H1 (cell line): ENCODE results near the gene TSPAN32. TPM values are rescaled to one million over a fixed set of nuclear protein-coding genes. Genes with fewer than 3 reads are reported as not detected.
A peak's percentile ranks its signal among the peaks of the same experiment; 100 is the strongest.

Experiments used
- CTCF ChIA-PET: fragments of 300-600 bp; sonication (Branson Sonifier 250); formaldehyde crosslinking; loops from one replicate; lab custom pipeline; 2021; ENCODE audit not compliant: partially characterized antibody; lab: Charles Lee
- POLR2A ChIA-PET: fragments of 300-600 bp; sonication (Branson Sonifier 250); formaldehyde crosslinking; loops from one replicate; lab custom pipeline; 2021; ENCODE audit warnings: inconsistent platforms; ENCODE audit not compliant: partially characterized antibody; lab: Charles Lee
- DNase-seq, 2 experiments: peaks; one replicate each; pipeline versions ENCODE4 v3.0.0 to v3.0.0-alpha.2; 2010 to 2022; ENCODE audit warnings: low spot score in 2 of 2, low read depth in 1 of 2, mixed read lengths in 1 of 2
- FAIRE-seq: peaks from 2 replicates; lab custom pipeline; 2011; peaks lifted over from hg19 to GRCh38; lab: Jason Lieb, UNC
- H2AFZ ChIP-seq: 2 replicates; pipeline ENCODE4 v1.8.1; 2012; ENCODE audit warnings: low read length, inconsistent platforms
- H2AK5ac ChIP-seq: 2 replicates; pipeline ENCODE4 v1.6.1; 2013; ENCODE audit warnings: low read depth, low read length
- H2BK120ac ChIP-seq: replicated peaks from 2 replicates; pipeline ENCODE3; 2013; ENCODE audit warnings: low read depth, low read length, inconsistent platforms
- H2BK12ac ChIP-seq: 2 replicates; pipeline ENCODE4 v1.6.1; 2013; ENCODE audit warnings: low read depth, low read length
- H2BK15ac ChIP-seq: 2 replicates; pipeline ENCODE4 v1.6.1; 2013; ENCODE audit warnings: low read length
- H2BK20ac ChIP-seq: 2 replicates; pipeline ENCODE4 v1.6.1; 2013; ENCODE audit warnings: low read length
- H2BK5ac ChIP-seq: 2 replicates; pipeline ENCODE4 v1.6.1; 2013; ENCODE audit warnings: low read depth, low read length
- H3K14ac ChIP-seq: 2 replicates; pipeline ENCODE4 v1.6.1; 2013; ENCODE audit warnings: inconsistent platforms; ENCODE audit not compliant: insufficient read length
- H3K18ac ChIP-seq: 2 replicates; pipeline ENCODE4 v1.6.1; 2013; ENCODE audit warnings: low read length; ENCODE audit errors: extremely low read depth
- H3K23ac ChIP-seq: 2 replicates; pipeline ENCODE4 v1.6.1; 2013; ENCODE audit warnings: inconsistent platforms; ENCODE audit not compliant: insufficient read length
- H3K23me2 ChIP-seq: 2 replicates; pipeline ENCODE4 v1.6.1; 2013; ENCODE audit warnings: low read depth, low read length
- H3K27ac ChIP-seq: 2 replicates; pipeline ENCODE4 v1.6.1; 2011; ENCODE audit warnings: low read depth, low read length, inconsistent platforms
- H3K27me3 ChIP-seq, 4 experiments: replicated peaks in 1 of 4; 1 replicate in 1 of 4; 2 replicates in 3 of 4; pipeline versions ENCODE4 v1.6.1 to v1.8.1; 2011 to 2013; ENCODE audit warnings: low read length in 3 of 4, mild to moderate bottlenecking in 3 of 4, inconsistent platforms in 2 of 4, mixed read lengths in 2 of 4, moderate library complexity in 1 of 4; ENCODE audit not compliant: control insufficient read depth in 3 of 4, insufficient read depth in 3 of 4; ENCODE audit errors: extremely low read depth in 1 of 4
- H3K36me3 ChIP-seq, 4 experiments: 2 replicates each; pipeline versions ENCODE4 v1.6.1 to v1.8.1; 2011 to 2013; ENCODE audit warnings: mild to moderate bottlenecking in 4 of 4, low read length in 3 of 4, moderate library complexity in 2 of 4, control low read depth in 1 of 4, inconsistent platforms in 1 of 4; ENCODE audit not compliant: insufficient read depth in 4 of 4, control insufficient read depth in 2 of 4
- H3K4ac ChIP-seq: replicated peaks from 2 replicates; pipeline ENCODE3; 2013; ENCODE audit warnings: low read length, low read depth, mixed read lengths, inconsistent platforms; ENCODE audit not compliant: insufficient read length
- H3K4me1 ChIP-seq, 4 experiments: replicated peaks in 1 of 4; 1 replicate in 1 of 4; 2 replicates in 3 of 4; pipeline versions ENCODE4 v1.6.1 to v1.8.1; 2011 to 2013; ENCODE audit warnings: low read length in 3 of 4, inconsistent platforms in 2 of 4, mixed read lengths in 1 of 4; ENCODE audit not compliant: insufficient read depth in 4 of 4, control insufficient read depth in 3 of 4
- H3K4me2 ChIP-seq, 2 experiments: 2 replicates each; pipeline versions ENCODE4 v1.6.1 to v1.8.1; 2011 to 2013; ENCODE audit warnings: low read depth in 2 of 2, low read length in 2 of 2, control low read depth in 1 of 2, inconsistent platforms in 1 of 2, mild to moderate bottlenecking in 1 of 2; ENCODE audit not compliant: insufficient read depth in 1 of 2
- H3K4me3 ChIP-seq, 4 experiments: fragments of 200-600, 300-600 bp in 1 of 4; sonication (generic), shearing (Covaris generic), sonication (Bioruptor Twin) in 1 of 4; 2 replicates each; pipeline versions ENCODE4 v1.5.1 to v1.8.1; 2011 to 2016; ENCODE audit warnings: low read length in 4 of 4, low read depth in 3 of 4, control low read depth in 2 of 4, inconsistent platforms in 2 of 4, mild to moderate bottlenecking in 2 of 4, mixed read lengths in 1 of 4, moderate library complexity in 1 of 4; ENCODE audit not compliant: insufficient read depth in 2 of 4; ENCODE audit errors: extremely low read depth in 1 of 4
- H3K56ac ChIP-seq: replicated peaks from 2 replicates; pipeline ENCODE3; 2013; ENCODE audit warnings: low read depth, mild to moderate bottlenecking, mixed read lengths, low read length, inconsistent platforms; ENCODE audit not compliant: insufficient read length
- H3K79me1 ChIP-seq: 2 replicates; pipeline ENCODE4 v1.6.1; 2013; ENCODE audit warnings: low read depth, low read length, control low read depth
- H3K79me2 ChIP-seq, 2 experiments: 2 replicates each; pipeline versions ENCODE4 v1.6.1 to v1.8.1; 2012 to 2013; ENCODE audit warnings: low read length in 2 of 2, mild to moderate bottlenecking in 2 of 2, inconsistent platforms in 1 of 2; ENCODE audit not compliant: insufficient read depth in 2 of 2, control insufficient read depth in 1 of 2
- H3K9ac ChIP-seq, 4 experiments: replicated peaks in 1 of 4; 1 replicate in 1 of 4; 2 replicates in 3 of 4; pipeline versions ENCODE4 v1.6.1 to v1.8.1; 2011 to 2013; ENCODE audit warnings: low read depth in 3 of 4, low read length in 3 of 4, control low read depth in 2 of 4, mild to moderate bottlenecking in 2 of 4, moderate library complexity in 2 of 4, inconsistent platforms in 1 of 4; ENCODE audit errors: extremely low read depth in 1 of 4
- H3K9me3 ChIP-seq, 2 experiments: 2 replicates each; pipeline versions ENCODE4 v1.6.1 to v1.8.1; 2012 to 2013; ENCODE audit warnings: mild to moderate bottlenecking in 2 of 2, moderate library complexity in 2 of 2, control low read depth in 1 of 2, inconsistent platforms in 1 of 2, low read depth in 1 of 2, low read length in 1 of 2, mixed read lengths in 1 of 2; ENCODE audit not compliant: insufficient read depth in 2 of 2
- H4K20me1 ChIP-seq, 2 experiments: replicated peaks in 1 of 2; 2 replicates each; pipeline versions ENCODE3 to v1.8.1; 2011 to 2013; ENCODE audit warnings: inconsistent platforms in 2 of 2, low read length in 2 of 2, mild to moderate bottlenecking in 1 of 2; ENCODE audit not compliant: insufficient read depth in 2 of 2, control insufficient read depth in 1 of 2
- H4K5ac ChIP-seq: 2 replicates; pipeline ENCODE4 v1.6.1; 2013; ENCODE audit warnings: low read length, low read depth, mixed read lengths, inconsistent platforms; ENCODE audit not compliant: insufficient read length
- H4K8ac ChIP-seq: 2 replicates; pipeline ENCODE4 v1.8.0; 2013; ENCODE audit warnings: mild to moderate bottlenecking, moderate library complexity, low read length, inconsistent platforms; ENCODE audit not compliant: insufficient read depth; ENCODE audit errors: extremely low read depth
- H4K91ac ChIP-seq: replicated peaks from 2 replicates; pipeline ENCODE3; 2013; ENCODE audit warnings: low read length, mixed read lengths, inconsistent platforms; ENCODE audit not compliant: insufficient read length
- ASH2L ChIP-seq: fragments of 200-600, 300-600 bp; sonication (generic); IDR thresholded peaks from one replicate; pipeline ENCODE4 v1.7.1; 2017; ENCODE audit warnings: low read length
- BRCA1 ChIP-seq: IDR thresholded peaks from 2 replicates; pipeline ENCODE4 v1.6.1; 2012; ENCODE audit warnings: low read depth, low read length, improper control_type of control experiment
- EGR1 ChIP-seq: IDR thresholded peaks from 2 replicates; pipeline ENCODE4 v1.6.1; 2011; ENCODE audit warnings: low read depth, low read length, borderline replicate concordance
- EP300 ChIP-seq, 2 experiments: IDR thresholded peaks; 1 replicate in 1 of 2; 2 replicates in 1 of 2; pipeline ENCODE4 v1.6.1; 2011 to 2012; ENCODE audit warnings: low read depth in 2 of 2, low read length in 2 of 2, mild to moderate bottlenecking in 2 of 2, borderline replicate concordance in 1 of 2, inconsistent platforms in 1 of 2, moderate library complexity in 1 of 2
- EZH2 ChIP-seq: fragments of 200-600 bp; sonication (generic); IDR thresholded peaks from 2 replicates; pipeline ENCODE4 v1.7.1; 2012; ENCODE audit warnings: low read depth, mild to moderate bottlenecking, moderate library complexity, low read length, inconsistent platforms; ENCODE audit not compliant: severe bottlenecking
- POLR2A ChIP-seq, 2 experiments: IDR thresholded peaks; 1 replicate in 1 of 2; 2 replicates in 1 of 2; pipeline ENCODE4 v1.6.1; 2011; ENCODE audit warnings: low read depth in 2 of 2, low read length in 2 of 2, mild to moderate bottlenecking in 2 of 2; ENCODE audit errors: control extremely low read depth in 1 of 2
- RNF2 ChIP-seq: fragments of 200-900, 300-1000 bp; sonication (generic); IDR thresholded peaks from 2 replicates; pipeline ENCODE4 v1.7.1; 2016; ENCODE audit warnings: borderline replicate concordance, low read depth, mild to moderate bottlenecking, antibody characterized with exemption, low read length; ENCODE audit not compliant: poor library complexity, severe bottlenecking; ENCODE audit errors: missing control alignments
- SAP30 ChIP-seq: fragments of 300-600 bp; sonication (generic); IDR thresholded peaks from 2 replicates; pipeline ENCODE4 v1.7.1; 2012; ENCODE audit warnings: low read length, moderate library complexity, mild to moderate bottlenecking, inconsistent platforms; ENCODE audit not compliant: insufficient read depth, insufficient replicate concordance
- SRF ChIP-seq: IDR thresholded peaks from 2 replicates; pipeline ENCODE4 v1.6.1; 2011; ENCODE audit warnings: mild to moderate bottlenecking, low read depth, low read length, moderate library complexity
- TAF1 ChIP-seq: IDR thresholded peaks from 2 replicates; pipeline ENCODE4 v1.6.1; 2011; ENCODE audit warnings: mild to moderate bottlenecking, low read depth, low read length
- TAF7 ChIP-seq: optimal IDR thresholded peaks from 2 replicates; pipeline ENCODE3; 2011; ENCODE audit warnings: low read depth, mild to moderate bottlenecking, inconsistent platforms, low read length, moderate library complexity, borderline replicate concordance
- TCF12 ChIP-seq: IDR thresholded peaks from 2 replicates; pipeline ENCODE4 v1.6.1; 2011; ENCODE audit warnings: low read depth, mild to moderate bottlenecking, low read length
- ZNF274 ChIP-seq: IDR thresholded peaks from 2 replicates; pipeline ENCODE4 v1.7.0; 2012; ENCODE audit warnings: low read length, borderline replicate concordance; ENCODE audit errors: extremely low read depth
- WGBS, 2 experiments: shearing (Covaris generic) in 1 of 2; methylation state at CpG; one replicate each; pipeline versions ENCODE4 v1.1.6 to v1.1.7; 2013 to 2015; ENCODE audit warnings: low lambda C conversion rate in 2 of 2, mixed read lengths in 2 of 2, inconsistent platforms in 1 of 2, low coverage in 1 of 2, missing lambda C conversion rate in 1 of 2; ENCODE audit not compliant: insufficient replicate concordance in 2 of 2, insufficient coverage in 1 of 2, insufficient read length in 1 of 2; ENCODE audit errors: extremely low coverage in 1 of 2, missing lambda C conversion rate in 1 of 2; 5-methylcytosine and 5-hydroxymethylcytosine counted together
- polyA plus RNA-seq, 7 experiments: library from polyadenylated mRNA; depleted of rRNA in 3 of 7; stranded (reverse) in 5 of 7; unstranded in 2 of 7; fragments of >200 nt in 5 of 7; fragments of 200-250 nt in 2 of 7; gene quantifications; 1 replicate in 5 of 7; 2 replicates in 1 of 7; 4 replicates in 1 of 7; pipeline versions ENCODE4 v1.2.1 to v1.2.3, GENCODE V29; 2011 to 2013; ENCODE audit warnings: missing spikeins in 2 of 7, mixed read lengths in 2 of 7
- total RNA-seq: library from RNA; stranded (reverse); fragmentation: NEBNext Ultra II Directional; extraction: Animal tissue kit (Norgen Biotek cat#: 25700); gene quantifications from 2 replicates; pipeline ENCODE4 v1.2.1, GENCODE V29; 2021

TSPAN32 gene
- total and polyA plus RNA-seq, 2 of the 8 experiments (the other 6 are each of a cell fraction or from before 2014, with no cell fraction given) = not detected

- no peak overlapping the region for H2BK15ac ChIP-seq
- H3K23me2 ChIP-seq = no peaks in the 10 kb centered on the region
- H2AK5ac ChIP-seq = no peak overlapping the region
- H4K5ac ChIP-seq = no peak overlapping the region
- 0 out of 4 replicates have a peak overlapping the region, but pooled peaks of 1 of the 2 experiments have one; percentile 19 for H3K4me2 ChIP-seq
- FAIRE-seq = no peak
- no peak overlapping the region for H4K91ac ChIP-seq
- no peak overlapping the region for H3K56ac ChIP-seq
- H3K23ac ChIP-seq = no peak overlapping the region
- peaks cover 0 to 15% (median 11%) of the 10 kb centered on the region in 4 experiments; a peak in 6 of 7 replicates for H3K27me3 ChIP-seq
- POLR2A ChIA-PET = no interaction called here
- peak overlapping the region; percentile 71; the same call in 1 of the 2 replicates for H2BK5ac ChIP-seq
- no peaks in the 10 kb centered on the region for H3K9me3 ChIP-seq
- CTCF ChIA-PET = interaction anchor here (0.6 to 6.6 kb wide), 4 partner anchors 19 to 84 kb away, joined by 3 to 26 read pairs (median 8); no protein-coding TSS in a partner anchor
- no peak overlapping the region for H4K8ac ChIP-seq
- no peaks in the 10 kb centered on the region for H3K36me3 ChIP-seq
- no peak overlapping the region for H2BK12ac ChIP-seq
- 85% methylated on average over 6 of the region's 6 CpGs; no CpG with 5 or more reads in 1 of the 2 experiments for WGBS, 2 experiments
- no peak overlapping the region for H2BK20ac ChIP-seq
- no peak overlapping the region for H3K4ac ChIP-seq
- no peak overlapping the region for H3K27ac ChIP-seq
- H3K79me2 ChIP-seq = no peaks in the 10 kb centered on the region
- peaks cover 0 to 8% (median 1%) of the 10 kb centered on the region in 4 experiments; a peak in 3 of 7 replicates for H3K4me1 ChIP-seq
- no peak overlapping the region for H3K14ac ChIP-seq
- no peak overlapping the region for H3K9ac ChIP-seq
- peak in 1 of 2 experiments; percentile 47 for DNase-seq
- peak overlapping the region; percentile 27; the same call in 1 of the 2 replicates for H2AFZ ChIP-seq
- no peaks in the 10 kb centered on the region for H3K79me1 ChIP-seq
- H2BK120ac ChIP-seq = no peak overlapping the region
- H3K4me3 ChIP-seq = no peak overlapping the region; a peak in 1 of 8 replicates
- peak overlapping the region; percentile 38; the same call in 1 of the 2 replicates for H3K18ac ChIP-seq
- H4K20me1 ChIP-seq = no peaks in the 10 kb centered on the region
- TF ChIP-seq EZH2 (no peak), TAF1 (no peak), EP300 (IDR thresholded peaks at IDR 0.05; ENCODE audit: borderline replicate concordance in 1 of 2, low read depth in 2 of 2, low read length in 2 of 2) (no peak), TCF12 (no peak), SRF (no peak), RNF2 (no peak), ZNF274 (no peak), SAP30 (no peak), ASH2L (no peak), POLR2A (IDR thresholded peaks at IDR 0.05; ENCODE audit: control extremely low read depth in 1 of 2, low read depth in 2 of 2, low read length in 2 of 2) (no peak), EGR1 (no peak), TAF7 (no peak), BRCA1 (no peak)
Measured at GRCh38 chr11:2277933-2278523, 23.8 kb upstream of the TSPAN32 start.
